Fibroblast of villous mesenchyme (primary cell): Measurements from ENCODE around the gene GPC6. TPM values are rescaled to one million over a fixed set of nuclear protein-coding genes. Genes with fewer than 3 reads are reported as not detected.

Experiments used
- DNase-seq: peaks from one replicate; pipeline ENCODE4 v3.0.0-alpha.2; 2010; ENCODE audit warnings: low read depth
- H3K4me3 ChIP-seq: 2 replicates; pipeline ENCODE4 v1.5.1; 2011; ENCODE audit warnings: low read depth, mild to moderate bottlenecking, low read length
- CTCF ChIP-seq: IDR thresholded peaks from 2 replicates; pipeline ENCODE4 v1.5.1; 2012; ENCODE audit warnings: low read depth, mild to moderate bottlenecking, low read length; ENCODE audit not compliant: insufficient read depth
- total RNA-seq: library from RNA; depleted of rRNA; stranded (reverse); fragments of >200 nt; gene quantifications from 2 replicates; pipeline ENCODE4 v1.2.3, GENCODE V29; 2012

The GPC6 gene
- total RNA-seq, 1 donor, result 6.0 TPM

GRCh38 chr13:94214121-94214520, 987.5 kb downstream of the GPC6 start:
- DNase-seq, result no peak
- no peak for TF ChIP-seq CTCF
- no peak overlapping the region for H3K4me3 ChIP-seq

GRCh38 chr13:94214975-94215374, 988.4 kb downstream of the GPC6 start:
- TF ChIP-seq CTCF, result no peak
- no peak for DNase-seq
- H3K4me3 ChIP-seq, result no peak overlapping the region

GRCh38 chr13:94216476-94216875, 989.9 kb downstream of the GPC6 start:
- no peak overlapping the region for H3K4me3 ChIP-seq
- TF ChIP-seq CTCF, result no peak
- DNase-seq, result no peak

GRCh38 chr13:94217370-94217769, 990.8 kb downstream of the GPC6 start:
- H3K4me3 ChIP-seq, result no peak overlapping the region
- DNase-seq, result no peak
- no peak for TF ChIP-seq CTCF

GRCh38 chr13:94218537-94218936, 991.9 kb downstream of the GPC6 start:
- DNase-seq, result no peak
- no peak overlapping the region for H3K4me3 ChIP-seq

GRCh38 chr13:94218951-94219350, 992.3 kb downstream of the GPC6 start:
- no peak for DNase-seq
- no peak for TF ChIP-seq CTCF
- H3K4me3 ChIP-seq, result no peak overlapping the region

More at GRCh38 chr13:94218537-94218936, 991.9 kb downstream of the GPC6 start:
- TF ChIP-seq CTCF, result no peak

GRCh38 chr13:94224670-94225069, 998.1 kb downstream of the GPC6 start:
- no peak for TF ChIP-seq CTCF
- no peak overlapping the region for H3K4me3 ChIP-seq

More at GRCh38 chr13:94224670-94225069, 998.1 kb downstream of the GPC6 start:
- DNase-seq, result no peak
